AG09319 (cell line): Measurements from ENCODE around the gene ADPRH.

Experiments
- DNase-seq: peaks from one replicate; pipeline ENCODE4 v3.0.0-alpha.2; 2010; ENCODE audit warnings: low read depth; ENCODE audit errors: extremely low read depth
- CTCF ChIP-seq: IDR thresholded peaks from 2 replicates; pipeline ENCODE4 v1.5.1; 2011; ENCODE audit warnings: low read depth, mild to moderate bottlenecking, inconsistent platforms, low read length, moderate library complexity

ADPRH gene

GRCh38 chr3:119609301-119609700 is 30.0 kb downstream of the ADPRH start:
- no peak for DNase-seq
- no peak for TF ChIP-seq CTCF

- DNase-seq: no peak
- TF ChIP-seq CTCF: no peak
Observed at GRCh38 chr3:119611664-119612063, 32.4 kb downstream of the ADPRH start.

GRCh38 chr3:119613201-119613600 is 33.9 kb downstream of the ADPRH start:
- TF ChIP-seq CTCF: no peak

GRCh38 chr3:119613872-119614271 is 34.6 kb downstream of the ADPRH start:
- no peak for TF ChIP-seq CTCF
- no peak for DNase-seq

More at GRCh38 chr3:119613201-119613600, 33.9 kb downstream of the ADPRH start:
- DNase-seq: no peak

- TF ChIP-seq CTCF: no peak
- no peak for DNase-seq
Observed at GRCh38 chr3:119616056-119616455, 36.8 kb downstream of the ADPRH start.

GRCh38 chr3:119619094-119619493 is 39.8 kb downstream of the ADPRH start:
- no peak for DNase-seq
- no peak for TF ChIP-seq CTCF

GRCh38 chr3:119620899-119621298 is 41.6 kb downstream of the ADPRH start:
- no peak for TF ChIP-seq CTCF
- no peak for DNase-seq
